Ureter (tissue), 1 donor: ENCODE data around the gene TVP23C. TPM values are rescaled to one million over a fixed set of nuclear protein-coding genes. Genes with fewer than 3 reads are reported as not detected.

Source experiments
- DNase-seq: peaks from one replicate; pipeline ENCODE4 v3.0.0-alpha.2; 2020; ENCODE audit warnings: low spot score
- total RNA-seq: library from RNA; stranded (reverse); gene quantifications from one replicate; pipeline ENCODE4 v1.2.4, GENCODE V29; 2023
- donor health status: DM: yes; HTN: yes; CAD: no.

The TVP23C gene
- total RNA-seq, 1 donor from 2014 or later: 39.3 TPM

- no peak for DNase-seq
These were observed 66.3 kb downstream of the TVP23C start for GRCh38 chr17:15496735-15497670.

GRCh38 chr17:15494821-15495220 is 68.5 kb downstream of the TVP23C start:
- no peak for DNase-seq

- DNase-seq: no peak
These were observed 69.6 kb downstream of the TVP23C start for GRCh38 chr17:15493693-15494035.

GRCh38 chr17:15492791-15493692 is 70.2 kb downstream of the TVP23C start:
- DNase-seq: no peak

GRCh38 chr17:15492186-15492585 is 71.1 kb downstream of the TVP23C start:
- DNase-seq: no peak

GRCh38 chr17:15490634-15491261 is 72.5 kb downstream of the TVP23C start:
- DNase-seq: peak; percentile 62

- DNase-seq: no peak
These were observed 74.7 kb downstream of the TVP23C start for GRCh38 chr17:15488557-15488956.

- no peak for DNase-seq
These were observed 78.2 kb downstream of the TVP23C start for GRCh38 chr17:15485045-15485444.

GRCh38 chr17:15483431-15483830 is 79.9 kb downstream of the TVP23C start:
- DNase-seq: no peak

GRCh38 chr17:15482476-15482875 is 80.8 kb downstream of the TVP23C start:
- DNase-seq: no peak

GRCh38 chr17:15481481-15481880 is 81.8 kb downstream of the TVP23C start:
- no peak for DNase-seq

- DNase-seq: no peak
These were observed 83.1 kb downstream of the TVP23C start for GRCh38 chr17:15480204-15480603.

- no peak for DNase-seq
These were observed 83.6 kb downstream of the TVP23C start for GRCh38 chr17:15479703-15480102.

GRCh38 chr17:15478845-15479244 is 84.4 kb downstream of the TVP23C start:
- DNase-seq: no peak

- DNase-seq: no peak
These were observed 87.5 kb downstream of the TVP23C start for GRCh38 chr17:15475631-15476354.

GRCh38 chr17:15472891-15473290 is 90.4 kb downstream of the TVP23C start:
- DNase-seq: no peak

- DNase-seq: no peak
These were observed 92.7 kb downstream of the TVP23C start for GRCh38 chr17:15470536-15470935.

- no peak for DNase-seq
These were observed 94.0 kb downstream of the TVP23C start for GRCh38 chr17:15469260-15469659.

- DNase-seq: no peak
These were observed 95.2 kb downstream of the TVP23C start for GRCh38 chr17:15468126-15468525.

GRCh38 chr17:15467592-15467991 is 95.7 kb downstream of the TVP23C start, which contains the start of gene CDRT4:
TSS of gene CDRT4 (minus strand) at chr17:15467621. CDS start at chr17:15440238, 27,383 bp downstream.
- DNase-seq: no peak

- no peak for DNase-seq
These were observed 97.2 kb downstream of the TVP23C start for GRCh38 chr17:15466131-15466530.
